ENCODE measurements around the gene TBC1D9. TPM values are rescaled to one million over a fixed set of nuclear protein-coding genes. Genes with fewer than 3 reads are reported as not detected.

The TBC1D9 gene
- total RNA-seq, 2 experiments from 2014 or later, result 0.20 to 0.33 TPM

DNA sequence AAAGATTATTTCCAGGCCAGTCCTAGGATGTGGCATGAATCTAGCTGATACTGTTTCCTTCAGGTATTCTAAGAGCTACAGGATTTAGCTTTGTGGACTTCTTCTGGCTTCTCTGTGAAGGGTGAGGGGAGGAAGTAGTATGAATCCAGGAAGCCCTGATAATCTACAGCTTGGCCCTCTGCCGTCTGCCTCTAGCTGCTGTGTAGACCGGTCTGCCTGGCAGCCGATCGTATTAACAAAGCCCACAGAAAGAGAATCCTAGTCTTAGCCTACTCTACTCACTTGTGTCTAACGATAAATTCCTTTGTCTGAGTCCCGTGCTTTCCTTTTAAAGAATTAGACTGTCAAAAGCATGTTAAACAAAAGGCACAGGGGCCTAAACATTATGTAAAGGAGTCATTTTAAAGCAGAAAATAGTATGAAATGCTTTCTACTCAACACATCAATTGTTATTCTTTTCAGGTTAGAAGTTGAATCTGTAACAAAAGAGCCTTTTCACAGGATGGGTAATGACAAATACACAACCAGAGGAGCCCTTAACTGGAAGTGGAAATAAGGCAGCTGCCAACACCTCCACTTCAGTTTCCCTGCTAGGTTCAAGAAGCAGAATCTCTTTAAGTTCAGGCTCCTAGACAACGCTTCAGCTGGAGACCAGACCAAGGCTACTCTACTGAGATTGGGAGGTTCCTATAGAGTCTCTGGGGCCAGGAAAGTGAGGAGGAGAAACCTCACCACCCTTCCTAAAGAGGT lies 138.5 kb downstream of the TBC1D9 start:
- no peak for DNase-seq
- TF ChIP-seq, protein P1, sequence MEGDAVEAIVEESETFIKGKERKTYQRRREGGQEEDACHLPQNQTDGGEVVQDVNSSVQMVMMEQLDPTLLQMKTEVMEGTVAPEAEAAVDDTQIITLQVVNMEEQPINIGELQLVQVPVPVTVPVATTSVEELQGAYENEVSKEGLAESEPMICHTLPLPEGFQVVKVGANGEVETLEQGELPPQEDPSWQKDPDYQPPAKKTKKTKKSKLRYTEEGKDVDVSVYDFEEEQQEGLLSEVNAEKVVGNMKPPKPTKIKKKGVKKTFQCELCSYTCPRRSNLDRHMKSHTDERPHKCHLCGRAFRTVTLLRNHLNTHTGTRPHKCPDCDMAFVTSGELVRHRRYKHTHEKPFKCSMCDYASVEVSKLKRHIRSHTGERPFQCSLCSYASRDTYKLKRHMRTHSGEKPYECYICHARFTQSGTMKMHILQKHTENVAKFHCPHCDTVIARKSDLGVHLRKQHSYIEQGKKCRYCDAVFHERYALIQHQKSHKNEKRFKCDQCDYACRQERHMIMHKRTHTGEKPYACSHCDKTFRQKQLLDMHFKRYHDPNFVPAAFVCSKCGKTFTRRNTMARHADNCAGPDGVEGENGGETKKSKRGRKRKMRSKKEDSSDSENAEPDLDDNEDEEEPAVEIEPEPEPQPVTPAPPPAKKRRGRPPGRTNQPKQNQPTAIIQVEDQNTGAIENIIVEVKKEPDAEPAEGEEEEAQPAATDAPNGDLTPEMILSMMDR (IDR thresholded peaks at IDR 0.05), result no peak
- ChIA-PET CTCF (no interaction called here), POLR2A (no interaction called here)
- no peak overlapping the region for H3K27ac ChIP-seq (ENCODE audit: low read depth in 1 of 2, low read length in 2 of 2)
- intact Hi-C loops (cut with DNase I, micrococcal nuclease), result no loop called here
- no peaks in the 10 kb centered on the region for H3K9me3 Mint-ChIP-seq
- no peak overlapping the region for H3K4me3 ChIP-seq (ENCODE audit: low read length)
- ATAC-seq (ENCODE audit: poor library complexity), result no peak
- no peaks in the 10 kb centered on the region for H3K4me1 ChIP-seq (ENCODE audit: insufficient read depth, low read length)
- no peak overlapping the region for H3K4me3 Mint-ChIP-seq
- H3K27me3 Mint-ChIP-seq, result no peaks in the 10 kb centered on the region
- no peaks in the 10 kb centered on the region for H3K4me1 Mint-ChIP-seq (ENCODE audit: low read depth)
- peaks cover 0 to 5% of the 10 kb centered on the region in 2 experiments for H3K9me3 ChIP-seq (ENCODE audit: control insufficient read depth in 1 of 2, insufficient read depth in 1 of 2, low read length in 2 of 2)
- no peaks in the 10 kb centered on the region for H3K36me3 Mint-ChIP-seq (ENCODE audit: low read depth)
- H3K36me3 ChIP-seq (ENCODE audit: insufficient read depth, low read length), result no peaks in the 10 kb centered on the region
- no peaks in the 10 kb centered on the region for H3K27me3 ChIP-seq (ENCODE audit: control insufficient read depth in 1 of 2, insufficient read depth in 2 of 2, low read length in 2 of 2)
- no peak overlapping the region for H3K27ac Mint-ChIP-seq

DNA sequence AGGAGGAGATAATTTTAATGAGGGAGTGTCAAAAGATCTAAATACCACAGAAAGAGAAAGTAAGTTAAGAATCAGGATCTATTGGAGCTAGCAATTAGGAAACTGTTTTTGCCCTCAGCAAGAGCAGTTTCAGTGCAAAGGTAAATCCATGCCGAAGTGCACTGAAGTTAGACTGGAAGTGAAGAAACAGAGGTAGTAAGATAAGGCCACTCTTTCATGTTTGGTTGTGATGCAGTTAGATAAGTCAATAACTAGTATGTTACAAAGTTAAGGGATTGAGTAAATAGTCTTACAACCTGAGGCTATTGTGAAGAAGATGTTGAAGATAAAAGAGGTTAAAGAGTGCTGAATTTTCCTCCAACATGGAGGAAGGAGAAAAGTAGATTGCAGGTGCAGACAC lies 140.7 kb downstream of the TBC1D9 start:
- ATAC-seq (ENCODE audit: poor library complexity) (no peak), DNase-seq (no peak)
- Histone ChIP-seq H3K27me3 (ENCODE audit: control insufficient read depth in 1 of 2, insufficient read depth in 2 of 2, low read length in 2 of 2) (no peaks in the 10 kb centered on the region), H3K9me3 (ENCODE audit: control insufficient read depth in 1 of 2, insufficient read depth in 1 of 2, low read length in 2 of 2) (no peaks in the 10 kb centered on the region), H3K36me3 (ENCODE audit: insufficient read depth, low read length) (no peaks in the 10 kb centered on the region), H3K4me3 (ENCODE audit: low read length) (no peak overlapping the region), H3K4me1 (ENCODE audit: insufficient read depth, low read length) (no peaks in the 10 kb centered on the region), H3K27ac (ENCODE audit: low read depth in 1 of 2, low read length in 2 of 2) (no peak overlapping the region)
- Mint-ChIP-seq H3K27me3 (no peaks in the 10 kb centered on the region), H3K4me1 (ENCODE audit: low read depth) (no peaks in the 10 kb centered on the region), H3K9me3 (no peaks in the 10 kb centered on the region), H3K27ac (no peak overlapping the region), H3K4me3 (no peak overlapping the region), H3K36me3 (ENCODE audit: low read depth) (no peaks in the 10 kb centered on the region)
- TF ChIP-seq, protein P1 (IDR thresholded peaks at IDR 0.05), result no peak
- CTCF ChIA-PET, result no interaction called here
- intact Hi-C loops (cut with DNase I, micrococcal nuclease), result no loop called here
- POLR2A ChIA-PET, result no interaction called here

DNA sequence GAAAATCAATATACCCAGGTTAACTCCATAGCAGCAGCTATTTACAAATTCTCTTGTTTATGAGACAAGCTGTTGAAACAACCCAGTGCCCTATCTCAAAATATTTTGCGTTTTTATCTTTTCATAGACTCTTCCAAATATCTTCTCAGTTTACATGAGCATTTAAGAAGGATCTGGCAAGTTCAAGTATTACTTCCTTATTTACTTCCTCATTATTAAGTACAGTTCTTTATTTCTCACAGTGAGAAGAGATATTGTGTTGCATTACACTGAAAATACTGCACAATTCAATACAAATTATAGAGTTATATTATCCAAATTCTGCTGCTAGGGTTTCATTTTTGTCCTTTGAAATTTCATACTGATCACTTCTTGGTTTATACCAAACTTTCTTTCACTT lies 143.8 kb downstream of the TBC1D9 start:
- Histone ChIP-seq H3K36me3 (ENCODE audit: insufficient read depth, low read length) (no peaks in the 10 kb centered on the region), H3K9me3 (ENCODE audit: control insufficient read depth in 1 of 2, insufficient read depth in 1 of 2, low read length in 2 of 2) (no peaks in the 10 kb centered on the region), H3K27ac (ENCODE audit: low read depth in 1 of 2, low read length in 2 of 2) (no peak overlapping the region), H3K27me3 (ENCODE audit: control insufficient read depth in 1 of 2, insufficient read depth in 2 of 2, low read length in 2 of 2) (no peaks in the 10 kb centered on the region), H3K4me3 (ENCODE audit: low read length) (no peak overlapping the region), H3K4me1 (ENCODE audit: insufficient read depth, low read length) (no peaks in the 10 kb centered on the region)
- DNase-seq, result no peak
- Mint-ChIP-seq H3K27ac (no peak overlapping the region), H3K4me3 (no peak overlapping the region), H3K27me3 (peaks cover 6% of the 10 kb centered on the region), H3K4me1 (ENCODE audit: low read depth) (no peaks in the 10 kb centered on the region), H3K9me3 (no peaks in the 10 kb centered on the region), H3K36me3 (ENCODE audit: low read depth) (no peaks in the 10 kb centered on the region)
- ChIA-PET POLR2A (no interaction called here), CTCF (no interaction called here)
- ATAC-seq (ENCODE audit: poor library complexity), result no peak
- TF ChIP-seq, protein P1 (IDR thresholded peaks at IDR 0.05), result no peak
- intact Hi-C loops (cut with DNase I, micrococcal nuclease), result no loop called here

All from CD4-positive, alpha-beta T cell (primary cell).